ENCODE measurements around the gene GTF2IRD1. TPM values are rescaled to one million over a fixed set of nuclear protein-coding genes. Genes with fewer than 3 reads are reported as not detected.

Gene GTF2IRD1
- total and polyA plus RNA-seq, 2 of the 4 experiments (the other 2 are of a cell fraction), result 4.1 to 21.9 TPM

DNA sequence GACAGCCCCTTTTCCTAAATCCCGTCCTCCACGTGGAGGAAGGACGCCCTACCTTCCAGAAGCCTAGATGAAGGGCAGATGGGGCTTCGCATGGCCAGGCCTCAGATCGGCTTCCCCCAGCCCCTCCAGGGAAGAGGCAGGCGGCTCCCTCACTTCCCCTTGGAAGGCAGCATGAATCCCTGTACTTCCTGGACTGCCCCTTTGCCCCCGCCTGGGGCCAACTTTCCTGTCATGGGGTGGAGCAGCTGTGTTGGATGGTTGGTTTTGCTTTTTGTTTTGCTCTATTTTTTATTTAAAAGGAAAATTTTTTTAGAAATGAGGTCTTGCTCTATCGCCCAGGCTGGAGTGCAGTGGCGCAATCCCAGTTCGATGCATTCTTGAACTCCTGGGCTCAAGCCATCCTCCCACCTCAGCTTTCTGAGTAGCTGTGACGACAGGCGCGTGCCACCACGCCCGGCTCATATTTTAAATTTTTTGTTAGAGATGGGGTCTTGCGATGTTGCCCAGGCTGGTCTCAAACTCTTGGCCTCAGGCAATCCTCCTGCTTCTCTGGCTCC is 27.2 kb downstream of the GTF2IRD1 start (continued):
- TF ChIP-seq, protein P1, sequence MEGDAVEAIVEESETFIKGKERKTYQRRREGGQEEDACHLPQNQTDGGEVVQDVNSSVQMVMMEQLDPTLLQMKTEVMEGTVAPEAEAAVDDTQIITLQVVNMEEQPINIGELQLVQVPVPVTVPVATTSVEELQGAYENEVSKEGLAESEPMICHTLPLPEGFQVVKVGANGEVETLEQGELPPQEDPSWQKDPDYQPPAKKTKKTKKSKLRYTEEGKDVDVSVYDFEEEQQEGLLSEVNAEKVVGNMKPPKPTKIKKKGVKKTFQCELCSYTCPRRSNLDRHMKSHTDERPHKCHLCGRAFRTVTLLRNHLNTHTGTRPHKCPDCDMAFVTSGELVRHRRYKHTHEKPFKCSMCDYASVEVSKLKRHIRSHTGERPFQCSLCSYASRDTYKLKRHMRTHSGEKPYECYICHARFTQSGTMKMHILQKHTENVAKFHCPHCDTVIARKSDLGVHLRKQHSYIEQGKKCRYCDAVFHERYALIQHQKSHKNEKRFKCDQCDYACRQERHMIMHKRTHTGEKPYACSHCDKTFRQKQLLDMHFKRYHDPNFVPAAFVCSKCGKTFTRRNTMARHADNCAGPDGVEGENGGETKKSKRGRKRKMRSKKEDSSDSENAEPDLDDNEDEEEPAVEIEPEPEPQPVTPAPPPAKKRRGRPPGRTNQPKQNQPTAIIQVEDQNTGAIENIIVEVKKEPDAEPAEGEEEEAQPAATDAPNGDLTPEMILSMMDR (conservative IDR thresholded peaks at IDR 0.05; ENCODE audit: low read depth, low read length), result no peak
- no peak for TF ChIP-seq FOS (IDR thresholded peaks at IDR 0.05; ENCODE audit: low read depth, low read length)
- TF ChIP-seq, protein P2, sequence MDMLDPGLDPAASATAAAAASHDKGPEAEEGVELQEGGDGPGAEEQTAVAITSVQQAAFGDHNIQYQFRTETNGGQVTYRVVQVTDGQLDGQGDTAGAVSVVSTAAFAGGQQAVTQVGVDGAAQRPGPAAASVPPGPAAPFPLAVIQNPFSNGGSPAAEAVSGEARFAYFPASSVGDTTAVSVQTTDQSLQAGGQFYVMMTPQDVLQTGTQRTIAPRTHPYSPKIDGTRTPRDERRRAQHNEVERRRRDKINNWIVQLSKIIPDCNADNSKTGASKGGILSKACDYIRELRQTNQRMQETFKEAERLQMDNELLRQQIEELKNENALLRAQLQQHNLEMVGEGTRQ (IDR thresholded peaks at IDR 0.05; ENCODE audit: low read depth, low read length), result no peak; the same call in 1 of the 2 replicates
- no peak for TF ChIP-seq SMC3 (IDR thresholded peaks at IDR 0.05; ENCODE audit: low read depth, low read length)

Measured in IMR-90 (cell line).